CD4-positive, alpha-beta T cell treated with Interleukin-21 for 1 hour (primary cell): ENCODE results near the gene TIMP2.
A peak's percentile ranks its signal among the peaks of the same experiment; 100 is the strongest.
"Not testable (repeated sequence)": the region's sequence is repeated elsewhere in the genome, so short reads cannot be mapped to it uniquely, and the experiment has no call there.

ENCODE experiments used
- DNase-seq: peaks from one replicate; pipeline ENCODE4 v3.0.0-alpha.2; 2020

Gene TIMP2

DNA sequence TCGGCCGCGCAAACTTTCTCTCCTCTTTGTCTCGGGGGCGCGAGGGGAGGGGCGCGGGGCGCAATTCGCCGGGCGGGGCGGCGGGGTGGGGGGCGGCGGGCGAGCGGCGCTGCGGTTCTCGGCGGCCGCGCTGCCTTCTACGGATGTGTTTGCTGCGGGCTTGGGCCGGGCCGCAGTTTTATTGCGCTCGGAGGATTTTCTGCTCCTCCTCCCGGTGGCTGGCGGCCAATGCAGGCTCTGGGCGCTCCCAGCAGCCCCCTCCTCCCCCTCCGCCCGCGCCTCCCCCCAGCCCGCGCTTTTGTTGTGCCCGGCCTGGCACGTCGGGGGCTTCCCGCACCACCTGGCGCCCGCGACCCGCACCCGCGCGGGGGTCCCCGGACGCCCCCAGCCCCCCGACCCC is at the start of gene TIMP2:
Gene TIMP2, minus strand, starts transcription at position 154 of the 400 bp plus-strand sequence. CDS start 299 bp downstream, outside the sequence.
- DNase-seq: peak; percentile 73

DNA sequence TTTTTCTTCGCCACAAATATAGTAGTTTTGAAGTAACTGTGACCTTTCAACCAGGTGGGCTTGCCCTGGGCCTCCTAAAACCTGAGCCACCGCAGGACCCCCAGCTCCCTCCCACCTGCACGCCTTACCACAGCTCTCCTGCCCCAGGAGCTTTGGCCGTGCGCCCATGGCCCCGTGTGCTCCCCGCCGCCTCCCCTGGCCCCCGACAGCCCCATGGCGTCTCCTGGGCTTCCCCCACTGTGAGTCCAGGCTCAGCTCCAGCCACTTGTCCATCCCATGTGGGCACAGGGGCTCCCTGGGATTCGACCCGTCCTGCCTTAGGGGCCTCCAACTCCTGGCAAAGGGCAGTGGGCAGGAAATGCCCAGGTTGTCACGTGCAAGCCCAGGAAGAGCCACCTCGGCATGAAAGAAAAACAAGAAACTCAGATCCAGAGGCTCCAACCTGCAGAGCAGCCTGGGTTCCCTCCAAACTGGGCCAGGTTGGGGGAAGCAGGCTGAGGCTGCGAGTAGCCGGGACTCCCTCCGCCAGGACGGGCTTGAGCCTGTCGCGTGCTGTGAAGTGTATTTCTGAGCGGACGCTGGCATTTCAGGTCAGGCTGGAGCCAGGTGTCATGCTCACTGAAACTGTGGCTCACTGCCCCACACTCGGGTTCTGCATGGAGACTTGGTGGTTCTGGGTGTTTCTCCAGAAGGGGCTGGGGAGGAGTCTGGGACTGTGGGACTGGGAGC is 48.8 kb upstream of the TIMP2 start:
- no peak for DNase-seq

GRCh38 chr17:78973196-78973595 is 48.0 kb upstream of the TIMP2 start:
- DNase-seq: no peak

DNA sequence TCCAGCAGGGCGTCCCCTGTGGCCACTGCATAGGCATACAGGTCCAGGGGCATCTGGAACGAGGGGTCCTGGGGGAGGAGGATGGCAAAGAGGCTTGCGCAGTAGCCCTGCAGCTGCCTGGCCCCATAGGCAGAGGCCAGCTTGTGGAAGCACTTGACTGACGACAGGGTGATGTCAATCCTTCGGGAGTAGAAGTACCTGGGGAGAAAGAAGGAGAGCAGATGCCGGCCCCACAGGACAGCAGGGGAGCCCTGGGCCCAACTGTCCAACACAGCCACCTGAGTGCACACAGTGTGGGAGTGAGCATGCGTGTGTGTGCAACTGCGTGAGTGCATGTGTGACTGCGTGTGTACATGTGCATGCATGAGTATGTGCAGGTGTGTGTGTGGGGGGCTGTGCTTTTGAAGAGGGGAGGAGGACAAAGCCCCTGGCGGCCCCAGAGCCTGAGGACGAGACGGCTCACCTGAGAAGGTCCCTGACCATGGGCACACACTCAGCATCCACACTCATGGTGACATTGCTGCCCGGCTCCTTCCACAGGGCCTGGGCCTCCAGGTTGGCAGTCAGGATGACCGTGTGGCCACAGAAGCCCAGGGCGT is 47.4 kb upstream of the TIMP2 start:
- DNase-seq: no peak

DNA sequence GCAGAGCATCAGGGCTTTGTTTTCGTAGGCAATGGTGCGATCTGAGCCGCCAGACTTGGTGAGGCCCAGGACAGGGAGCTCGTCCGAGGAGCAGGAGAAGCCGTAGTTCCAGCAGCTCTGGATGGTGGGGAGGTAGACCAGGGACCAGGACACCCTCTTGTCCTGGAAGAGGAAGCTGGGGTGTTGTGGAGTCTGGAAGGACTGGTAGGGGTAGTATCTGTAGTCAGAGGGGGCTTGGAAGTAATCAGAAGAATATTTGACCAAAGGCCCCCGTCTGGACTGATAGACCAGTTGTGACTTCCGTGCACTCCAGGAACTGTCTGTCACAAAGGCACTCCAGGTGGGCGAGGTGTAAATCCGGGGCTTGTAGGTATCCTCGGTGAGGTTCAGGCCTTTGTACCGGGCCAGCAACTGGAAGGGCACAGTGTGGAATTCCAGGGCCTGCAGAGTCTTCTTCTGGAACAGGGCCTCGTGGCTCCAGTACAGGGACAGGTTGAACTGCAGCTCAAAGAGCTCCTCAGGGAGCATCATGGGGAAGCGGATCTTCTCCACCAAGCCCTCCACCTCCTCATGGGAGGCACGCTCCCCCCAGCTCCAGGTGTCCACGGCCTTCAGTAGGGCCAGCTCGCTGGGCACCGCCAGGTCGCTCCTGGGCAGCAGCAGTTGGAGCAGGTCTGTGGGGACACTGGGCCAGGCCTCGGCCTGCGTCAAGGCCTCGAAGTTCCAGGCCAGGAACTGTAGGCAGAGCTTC is 46.7 kb upstream of the TIMP2 start:
- no peak for DNase-seq

DNA sequence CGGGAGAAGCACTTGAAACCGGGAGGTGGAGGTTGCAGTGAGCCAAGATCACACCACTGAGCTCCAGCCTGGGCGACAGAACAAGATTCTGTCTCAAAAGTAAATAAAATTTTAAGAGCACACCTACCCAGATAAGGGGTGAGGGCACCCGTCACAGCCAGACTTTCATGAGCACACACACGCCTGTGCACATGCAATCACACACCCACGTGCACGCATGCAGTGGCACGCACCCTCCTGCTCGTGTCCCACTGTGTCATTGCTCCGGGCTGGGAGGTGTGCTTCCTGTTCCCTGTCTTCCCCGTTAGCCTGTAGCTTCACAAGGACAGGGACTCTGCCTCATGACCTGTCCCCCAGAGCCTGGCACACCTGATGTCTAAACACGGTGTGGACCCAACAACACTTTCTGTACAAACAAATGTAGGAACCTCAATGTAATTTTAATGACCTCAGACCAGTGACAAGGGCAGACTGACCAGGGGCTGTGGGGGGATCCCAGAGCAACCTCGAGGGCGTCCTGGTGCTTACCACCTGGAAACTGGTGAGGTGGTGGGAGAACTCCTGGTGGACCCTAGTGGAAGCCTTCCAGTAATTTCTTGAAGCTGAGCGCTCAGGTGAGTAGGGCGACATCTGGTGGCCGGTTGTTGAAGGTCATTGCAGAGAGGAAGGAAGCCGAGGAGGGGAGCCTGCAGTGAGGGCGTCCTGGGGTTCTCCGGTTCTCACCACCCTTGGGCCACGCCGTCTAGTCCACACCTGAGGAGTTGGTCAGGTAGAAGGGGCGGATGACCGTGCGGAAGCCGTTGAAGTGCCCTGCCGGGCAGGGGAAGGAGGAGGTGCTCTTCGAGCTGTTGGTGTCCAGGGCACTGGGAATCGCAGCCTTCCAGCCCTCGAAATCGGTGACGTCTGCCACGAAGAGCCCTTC is 45.9 kb upstream of the TIMP2 start:
- peak; percentile 69 for DNase-seq

- no peak for DNase-seq
Observed at GRCh38 chr17:78969865-78970264, 44.7 kb upstream of the TIMP2 start.

GRCh38 chr17:78967782-78968362 is 42.7 kb upstream of the TIMP2 start:
- DNase-seq: no peak

DNA sequence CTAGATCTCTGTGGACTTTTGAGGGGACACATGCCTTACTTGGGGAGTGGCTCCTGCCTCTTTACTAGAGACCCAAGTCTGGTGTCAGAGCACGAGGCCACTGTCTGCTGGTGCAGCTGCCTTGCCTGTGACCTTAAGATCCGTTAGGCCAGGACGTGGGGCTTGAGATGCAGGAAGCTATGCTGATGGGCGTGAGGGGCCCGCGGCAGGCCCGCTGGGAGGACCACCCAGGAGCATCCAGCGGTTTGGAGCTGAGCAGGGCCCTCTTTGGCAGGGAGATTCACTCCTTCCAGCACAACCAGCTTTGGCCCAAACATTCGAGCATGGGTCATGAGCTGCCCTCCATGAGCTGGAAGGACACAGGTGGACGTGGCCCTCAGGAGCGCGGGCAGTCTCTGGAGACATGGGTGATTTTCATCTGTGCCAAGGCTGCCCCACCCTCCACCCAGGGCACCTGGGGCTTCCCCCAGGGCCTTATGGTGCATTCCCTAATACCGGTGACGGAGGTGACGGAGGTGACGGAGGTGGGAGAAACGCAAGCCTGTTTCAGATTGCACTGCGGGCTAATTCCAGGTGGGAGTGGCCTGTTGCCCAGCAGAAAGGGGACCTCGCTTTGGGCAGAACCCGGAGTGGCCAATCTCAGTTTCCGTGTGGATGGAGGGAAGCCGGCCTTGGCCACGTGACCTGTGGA is 41.9 kb upstream of the TIMP2 start:
- no peak for DNase-seq

- DNase-seq: no peak
Observed at GRCh38 chr17:78966123-78966813, 41.1 kb upstream of the TIMP2 start.

GRCh38 chr17:78965491-78965924 is 40.3 kb upstream of the TIMP2 start:
- no peak for DNase-seq

GRCh38 chr17:78963378-78963777 is 38.2 kb upstream of the TIMP2 start:
- DNase-seq: no peak

- not testable (repeated sequence) for DNase-seq
Observed at GRCh38 chr17:78962984-78963348, 37.8 kb upstream of the TIMP2 start.

GRCh38 chr17:78962345-78962983 is 37.3 kb upstream of the TIMP2 start:
- no peak for DNase-seq

DNA sequence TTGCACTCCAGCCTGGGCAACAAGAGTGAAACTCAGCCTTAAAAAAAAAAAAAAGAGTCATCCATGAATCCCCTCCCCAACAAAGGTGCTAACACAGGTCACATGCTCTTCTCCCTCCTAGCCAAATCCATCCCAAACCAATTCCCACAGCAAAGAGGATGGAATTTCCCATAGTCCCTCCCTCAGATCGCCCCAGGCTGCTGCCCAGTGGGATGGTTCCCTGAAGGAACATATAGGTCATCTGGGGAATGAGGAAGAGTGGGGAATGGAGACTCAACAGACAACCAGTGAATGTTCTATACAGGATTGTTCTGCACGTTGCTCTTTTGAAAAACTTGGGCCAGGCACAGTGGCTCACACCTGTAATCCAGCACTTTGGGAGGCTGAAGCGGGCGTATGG is 36.4 kb upstream of the TIMP2 start:
- DNase-seq: no peak

GRCh38 chr17:78960928-78961327 is 35.7 kb upstream of the TIMP2 start:
- DNase-seq: no peak

DNA sequence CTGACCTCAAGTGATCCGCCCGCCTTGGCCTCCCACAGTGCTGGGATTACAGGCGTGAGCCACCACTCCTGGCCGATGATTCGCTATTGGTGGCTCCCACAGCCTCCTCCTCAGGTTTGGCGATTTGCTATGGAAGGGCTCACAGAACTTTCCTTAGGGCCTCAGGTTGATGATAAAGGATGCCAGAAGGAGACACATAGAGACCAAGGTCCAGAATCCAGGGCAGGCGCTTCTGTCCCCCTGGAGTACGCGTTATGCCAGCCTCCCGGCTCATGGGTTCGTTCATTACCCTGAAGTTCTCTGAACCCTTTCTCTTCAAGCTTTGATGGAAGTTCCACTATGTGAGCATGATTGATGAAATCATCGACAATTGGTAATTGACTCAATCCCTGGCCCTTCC is 34.6 kb upstream of the TIMP2 start:
- DNase-seq: no peak

DNA sequence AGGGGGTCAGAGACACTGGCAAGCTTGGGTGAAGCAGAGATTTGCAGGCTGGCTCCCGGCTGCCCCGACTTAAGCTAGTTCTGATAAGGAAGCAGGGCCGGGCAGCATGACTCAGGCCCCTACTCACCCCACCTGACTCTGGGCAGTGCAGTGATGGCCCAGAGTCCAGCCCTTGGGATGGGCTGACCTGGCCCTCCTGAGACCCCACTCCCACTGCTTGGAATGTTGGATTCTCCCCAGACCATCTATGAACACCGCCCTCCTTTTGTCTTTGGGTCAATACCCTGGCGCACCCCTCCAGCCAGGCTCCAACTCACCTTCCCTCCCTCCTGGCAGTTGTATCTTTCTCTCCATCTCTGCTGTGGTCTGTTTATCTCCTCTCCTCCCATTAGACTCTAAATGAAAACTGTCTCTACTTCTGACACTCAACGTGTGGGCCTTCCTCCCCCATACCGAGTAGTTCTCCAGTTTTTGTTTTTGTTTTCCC is 33.5 kb upstream of the TIMP2 start:
- DNase-seq: no peak

DNA sequence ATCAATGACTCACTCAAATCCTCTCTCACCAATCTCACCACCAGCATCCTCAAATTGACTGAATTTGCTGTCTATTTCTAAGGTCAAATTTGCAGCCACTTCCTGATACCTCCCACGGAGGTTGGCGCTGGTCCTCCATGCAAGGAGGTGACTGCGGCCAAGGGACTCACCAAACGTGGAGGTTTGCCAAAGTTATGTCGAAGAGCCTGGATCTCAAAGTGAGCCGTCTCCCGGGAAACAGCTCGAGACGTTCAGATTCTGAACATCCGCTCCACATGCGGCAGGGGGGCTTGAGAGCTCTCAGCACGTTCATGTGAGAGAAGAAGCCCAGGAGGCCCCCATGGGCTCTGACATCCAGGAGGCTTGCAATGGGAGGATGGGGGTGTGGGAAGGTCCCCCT is 31.9 kb upstream of the TIMP2 start:
- DNase-seq: no peak

- DNase-seq: no peak
Observed at GRCh38 chr17:78956254-78956653, 31.1 kb upstream of the TIMP2 start.

GRCh38 chr17:78954684-78955083 is 29.5 kb upstream of the TIMP2 start:
- DNase-seq: no peak
